Activated CD4-positive, CD25-positive, alpha-beta regulatory T cell treated with anti-CD3 and anti-CD28 coated beads, Interleukin-2, amount 50 U/mL, for 24 hours (primary cell): ENCODE data around the gene GNAI3.
A peak's percentile ranks its signal among the peaks of the same experiment; 100 is the strongest.
"Not testable (repeated sequence)": the region's sequence is repeated elsewhere in the genome, so short reads cannot be mapped to it uniquely, and the experiment has no call there.

Experiments
- ATAC-seq, 2 donors: fragments of 150-1000 bp; cut with Tn5 transposase; one replicate each; pipeline ENCODE4 v1.10.0; 2021; ENCODE audit warnings: mild to moderate bottlenecking in 1 of 2, moderate library complexity in 1 of 2

The GNAI3 gene

GRCh38 chr1:109639063-109639840 is 90.8 kb downstream of the GNAI3 start:
- no peak for ATAC-seq

GRCh38 chr1:109639841-109640184 is 91.4 kb downstream of the GNAI3 start:
- ATAC-seq, result no peak

- peak; percentile 62 to 69 for ATAC-seq
Measured at GRCh38 chr1:109640285-109640865, 92.0 kb downstream of the GNAI3 start.

GRCh38 chr1:109641078-109641740 is 92.8 kb downstream of the GNAI3 start:
- ATAC-seq, result no peak

- no peak for ATAC-seq
Measured at GRCh38 chr1:109641861-109642260, 93.4 kb downstream of the GNAI3 start.

- no peak for ATAC-seq
Measured at GRCh38 chr1:109642626-109643025, 94.2 kb downstream of the GNAI3 start.

GRCh38 chr1:109643385-109644230 is 95.2 kb downstream of the GNAI3 start:
- peak; percentile 96 to 97 for ATAC-seq

- ATAC-seq, result no peak
Measured at GRCh38 chr1:109644670-109645069, 96.3 kb downstream of the GNAI3 start.

GRCh38 chr1:109649491-109649914 is 101.1 kb downstream of the GNAI3 start:
- no peak for ATAC-seq

- ATAC-seq, result no peak
Measured at GRCh38 chr1:109650609-109651008, 102.2 kb downstream of the GNAI3 start.

GRCh38 chr1:109652402-109652801 is 104.0 kb downstream of the GNAI3 start:
- no peak for ATAC-seq

GRCh38 chr1:109653306-109653705 is 104.9 kb downstream of the GNAI3 start:
- ATAC-seq, result no peak

GRCh38 chr1:109654519-109654918 is 106.1 kb downstream of the GNAI3 start:
- no peak for ATAC-seq

- ATAC-seq, result peak; percentile 87 to 92
Measured at GRCh38 chr1:109655615-109656519, 107.5 kb downstream of the GNAI3 start, which contains the start of gene GSTM4. GSTM4 (plus strand) TSS chr1:109656099; CDS start chr1:109656390, 291 bp downstream.

- no peak for ATAC-seq
Measured at GRCh38 chr1:109657395-109657794, 109.0 kb downstream of the GNAI3 start.

- ATAC-seq, result no peak
Measured at GRCh38 chr1:109657970-109658369, 109.6 kb downstream of the GNAI3 start.

- no peak for ATAC-seq
Measured at GRCh38 chr1:109658533-109659042, 110.2 kb downstream of the GNAI3 start.

- no peak for ATAC-seq
Measured at GRCh38 chr1:109659145-109659544, 110.7 kb downstream of the GNAI3 start.

- ATAC-seq, result no peak
Measured at GRCh38 chr1:109659997-109660690, 111.7 kb downstream of the GNAI3 start.

GRCh38 chr1:109660691-109661026 is 112.2 kb downstream of the GNAI3 start:
- ATAC-seq, result not testable (repeated sequence)

- ATAC-seq, result no peak
Measured at GRCh38 chr1:109661391-109661790, 113.0 kb downstream of the GNAI3 start.
